NCI-H1417 treated with DMSO at 0.1 percent for 48 hours (cell line): ENCODE measurements around the gene PRDM16.

Source experiments
- DNase-seq: peaks from one replicate; lab custom pipeline; 2025; lab: John Stamatoyannopoulos, UW

PRDM16 gene

DNA sequence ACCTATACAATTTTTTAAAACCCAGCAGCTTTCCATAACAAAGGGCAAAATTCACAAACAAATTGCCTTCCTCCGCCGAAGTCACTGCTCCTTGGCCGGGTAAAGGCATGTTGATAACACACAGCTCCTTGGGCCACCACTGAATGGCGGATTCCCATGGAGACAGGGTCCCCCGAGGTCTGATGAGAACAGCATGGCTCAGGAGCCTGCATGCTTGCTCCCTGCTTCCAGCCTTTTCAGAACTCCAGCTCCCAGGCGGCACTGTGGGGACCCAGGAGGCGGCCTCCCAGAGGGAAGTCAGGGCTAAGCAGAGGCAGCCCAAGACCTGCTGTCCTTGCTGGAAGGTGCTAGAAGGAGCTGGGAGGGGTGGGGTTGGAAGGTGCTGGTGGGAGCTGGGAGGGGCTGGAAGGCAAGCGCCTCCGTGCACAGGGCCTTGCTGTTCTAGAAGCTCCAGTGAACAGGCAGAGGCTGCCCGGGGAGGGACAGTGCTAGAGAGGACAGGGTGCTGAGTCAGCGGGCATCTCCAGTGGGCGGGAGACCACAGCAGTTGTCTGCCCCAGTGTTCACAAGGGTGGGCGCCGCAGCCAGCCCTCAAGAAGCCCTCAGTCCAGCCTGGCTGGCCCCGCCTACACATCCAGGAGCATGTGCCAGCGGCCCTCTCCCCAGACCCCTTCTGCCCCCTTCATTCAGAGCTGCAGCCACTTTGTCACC is 35.1 kb downstream of the PRDM16 start:
- no peak for DNase-seq

DNA sequence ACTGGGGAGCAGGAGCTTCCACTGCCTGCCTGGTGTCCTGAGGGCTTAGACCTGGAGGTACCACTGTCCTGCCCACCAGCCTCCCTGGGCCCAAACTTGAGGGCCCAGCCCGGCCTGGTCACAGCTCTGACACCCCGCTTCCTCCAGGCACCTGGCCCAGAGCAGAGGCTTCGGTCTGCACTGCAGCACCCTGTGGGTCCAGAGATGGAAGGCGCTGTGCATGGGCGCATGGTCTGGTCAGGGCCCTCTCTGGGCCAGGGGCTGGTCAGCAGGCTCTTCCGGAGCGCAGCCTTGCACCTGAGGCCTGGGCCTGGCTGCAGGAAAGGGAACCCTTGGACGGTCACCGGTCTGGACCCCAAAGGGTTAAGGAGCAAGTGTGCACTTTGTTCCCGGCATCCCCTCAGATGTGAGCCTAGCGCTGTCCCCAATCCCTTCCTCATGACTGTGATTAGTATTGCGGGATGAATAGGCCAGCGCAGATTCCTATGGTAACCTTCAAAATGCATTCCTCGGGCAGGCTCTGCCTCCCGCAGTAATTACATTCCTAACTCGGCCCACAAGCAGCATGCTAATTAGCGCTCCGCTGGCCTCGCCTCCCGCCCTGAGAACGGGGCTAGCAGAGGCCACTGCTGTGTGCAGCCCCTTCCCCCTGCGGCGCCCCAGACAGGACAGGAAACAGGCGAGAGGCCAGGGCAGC is 36.3 kb downstream of the PRDM16 start:
- DNase-seq = no peak

- no peak for DNase-seq
Observed at GRCh38 chr1:3106216-3106615, 37.2 kb downstream of the PRDM16 start.

DNA sequence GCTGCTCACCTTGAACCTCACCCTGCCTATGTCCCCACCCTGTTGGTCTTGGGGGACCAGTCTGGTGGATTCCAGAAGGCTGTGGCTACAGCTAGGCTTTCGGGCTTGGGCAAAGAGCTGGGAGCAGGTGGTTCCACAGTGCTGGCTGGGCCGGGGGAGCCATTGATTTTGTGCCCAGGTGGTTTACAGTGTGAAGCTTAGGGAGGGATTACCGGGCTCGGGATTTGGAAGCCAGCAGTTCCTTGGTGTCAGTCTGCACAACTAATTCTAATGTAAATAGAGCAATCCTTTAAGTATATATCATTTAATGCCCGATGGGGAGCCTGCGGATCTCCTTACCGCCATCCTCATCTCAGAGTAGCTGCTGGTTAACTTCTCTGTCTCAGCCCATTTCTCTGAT is 38.2 kb downstream of the PRDM16 start:
- DNase-seq = no peak

GRCh38 chr1:3109355-3109754 is 40.4 kb downstream of the PRDM16 start:
- no peak for DNase-seq

DNA sequence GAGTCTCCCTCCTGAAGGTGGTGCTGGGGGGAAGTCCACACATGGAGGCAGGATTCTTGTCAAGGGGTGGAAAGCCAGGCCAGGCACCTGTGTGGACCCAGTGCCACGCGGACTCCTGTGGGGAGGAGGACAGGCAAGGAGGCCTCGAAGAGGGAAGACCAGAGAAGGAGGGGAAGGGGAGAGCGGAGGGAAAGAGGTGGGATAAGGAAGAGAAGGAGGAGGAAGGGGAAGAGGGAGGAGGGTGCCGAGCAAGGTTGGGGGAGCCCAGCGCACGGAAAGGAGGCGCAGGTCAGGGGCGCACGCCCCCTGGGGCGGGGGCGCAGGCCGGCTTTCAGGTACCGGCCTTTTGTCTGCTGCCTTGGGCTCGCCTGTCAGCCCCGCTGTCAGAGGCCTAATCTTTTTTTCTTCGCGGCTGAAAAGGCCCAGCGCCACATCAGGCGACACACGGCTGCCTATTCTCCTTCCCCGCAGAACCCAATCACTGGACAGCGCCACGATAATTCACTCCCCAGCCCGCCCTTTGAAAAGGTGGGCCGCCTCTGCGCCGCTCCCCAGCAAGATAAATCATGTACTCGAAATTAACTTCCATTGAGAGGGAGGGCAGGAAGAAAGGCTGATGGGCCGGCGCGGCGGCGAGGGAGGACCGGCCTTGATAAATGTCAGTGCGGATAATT is 42.5 kb downstream of the PRDM16 start:
- DNase-seq = no peak

DNA sequence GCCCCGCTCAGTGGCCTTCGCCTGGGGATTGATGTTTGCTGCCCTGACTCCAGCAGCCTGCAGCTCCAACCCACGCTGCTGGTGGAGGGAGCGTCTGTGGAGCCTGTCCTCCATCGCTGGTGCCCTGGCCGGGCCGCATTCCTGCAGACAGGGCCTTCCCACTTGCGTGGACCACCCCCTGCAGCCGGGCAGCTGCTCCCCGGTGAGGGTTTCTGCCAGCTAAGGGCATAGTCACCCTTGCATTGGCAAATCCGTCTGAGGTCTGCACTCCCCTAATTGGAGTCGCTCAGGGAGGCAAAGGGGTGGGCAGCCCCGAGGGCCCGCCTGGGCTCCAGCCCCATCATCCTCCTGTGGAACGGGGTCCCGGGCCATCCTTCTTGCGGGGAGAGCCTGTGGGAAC is 43.5 kb downstream of the PRDM16 start:
- DNase-seq = no peak

DNA sequence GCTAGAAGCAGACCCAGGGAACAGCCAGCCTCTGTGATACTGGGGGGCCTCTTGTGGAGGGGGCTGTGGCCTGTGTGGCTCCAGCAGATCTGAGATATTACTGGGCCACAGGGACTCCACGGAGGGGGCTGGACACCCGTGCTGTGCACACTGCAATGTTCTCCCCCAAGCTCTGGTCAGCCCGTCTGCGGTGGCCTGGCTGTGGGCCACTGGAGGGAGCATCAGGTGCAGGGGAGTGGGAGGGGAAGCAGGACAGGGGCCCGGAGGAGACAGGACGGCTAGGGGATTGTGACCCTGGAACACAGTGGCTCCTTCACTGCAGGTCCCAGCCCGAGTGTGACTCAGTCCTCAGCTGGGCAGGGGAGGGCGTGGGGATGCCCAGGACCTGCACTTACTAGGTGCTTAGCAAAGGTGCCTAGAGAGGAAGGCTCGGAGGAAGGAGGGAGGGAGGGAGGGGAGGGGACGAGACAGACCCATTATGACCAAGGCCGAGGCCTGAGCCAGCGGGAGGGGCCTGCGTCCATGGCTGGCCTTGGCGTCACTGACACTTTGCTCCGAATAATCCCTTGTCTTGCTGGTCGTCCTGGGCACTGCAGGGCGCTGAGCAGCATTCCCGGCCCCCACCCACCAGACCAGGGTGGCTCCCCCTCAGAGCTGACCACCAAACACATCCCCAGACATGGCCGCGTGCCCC is 44.2 kb downstream of the PRDM16 start:
- no peak for DNase-seq

DNA sequence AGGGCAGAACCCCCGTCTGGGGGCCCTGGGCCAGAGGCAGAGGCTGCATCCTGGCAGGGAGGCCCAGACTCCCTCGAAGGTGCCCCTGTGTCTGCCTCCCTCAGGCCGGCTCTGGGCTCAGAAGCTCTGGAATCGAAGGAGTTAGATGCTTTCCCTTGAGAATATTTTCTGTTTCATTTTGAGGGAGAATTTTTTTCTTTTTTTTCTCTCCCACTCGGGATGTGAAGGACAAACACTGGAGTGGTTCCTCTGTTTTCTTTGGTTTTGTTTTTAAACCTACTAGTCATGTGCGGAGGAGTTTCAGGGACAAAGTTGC is 44.7 kb downstream of the PRDM16 start:
- DNase-seq = no peak

GRCh38 chr1:3114131-3114744 is 45.2 kb downstream of the PRDM16 start:
- DNase-seq = no peak

GRCh38 chr1:3114846-3115245 is 45.8 kb downstream of the PRDM16 start:
- no peak for DNase-seq

GRCh38 chr1:3115275-3116149 is 46.5 kb downstream of the PRDM16 start:
- no peak for DNase-seq

DNA sequence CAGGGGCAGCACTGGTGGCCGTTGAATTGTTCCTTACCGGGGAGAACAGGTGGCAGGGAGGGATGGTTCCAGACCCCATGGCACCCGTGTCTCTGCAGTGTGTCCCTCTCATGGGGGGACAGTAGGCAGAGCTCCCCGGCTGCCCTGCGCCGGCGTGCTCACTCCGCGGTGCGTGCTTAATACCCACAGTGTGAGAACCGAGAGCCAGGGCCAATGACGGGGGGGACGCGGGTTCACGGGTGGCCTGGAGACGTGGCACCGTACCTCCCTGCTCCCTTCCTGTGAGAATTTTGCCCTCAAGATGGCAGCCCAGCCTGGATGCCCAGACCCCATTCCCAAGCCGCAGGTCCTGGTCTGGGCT is 47.1 kb downstream of the PRDM16 start:
- DNase-seq = no peak

DNA sequence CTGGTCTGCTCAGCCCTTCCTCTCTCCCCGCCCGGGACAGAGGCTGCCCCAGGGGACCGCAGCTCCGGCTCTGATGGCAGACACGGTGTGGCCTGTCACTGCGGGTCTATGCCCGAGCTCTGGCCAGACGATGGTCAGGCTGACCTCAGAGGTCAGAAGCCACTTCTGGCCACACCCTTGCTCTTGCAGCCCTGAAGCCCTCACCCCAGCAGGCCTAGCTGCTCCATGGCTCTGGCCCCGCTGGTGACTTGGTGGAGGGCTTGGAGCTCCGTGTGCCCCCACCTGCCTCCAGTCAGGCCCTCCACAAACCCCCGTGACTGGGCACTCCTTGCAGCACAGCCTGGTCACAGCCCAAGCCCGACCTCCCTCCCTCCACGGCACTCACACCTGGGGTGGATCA is 47.6 kb downstream of the PRDM16 start:
- no peak for DNase-seq

DNA sequence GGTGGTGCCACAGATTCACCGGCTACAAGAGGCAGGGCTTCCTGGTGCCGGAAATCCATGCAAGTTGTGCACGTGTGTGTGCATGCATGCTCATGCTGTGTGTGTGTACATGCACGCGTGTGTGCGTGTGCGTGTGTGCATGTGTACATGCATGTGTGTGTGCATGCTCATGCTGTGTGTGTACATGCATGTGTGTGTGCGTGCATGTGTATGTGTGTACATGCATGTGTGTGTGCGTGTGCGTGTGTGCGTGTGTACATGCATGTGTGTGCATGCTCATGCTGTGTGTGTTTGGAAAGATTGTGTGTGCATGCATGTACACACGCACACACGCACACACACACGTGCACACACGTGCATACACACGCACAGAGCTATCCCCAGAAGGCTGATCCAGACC is 48.9 kb downstream of the PRDM16 start:
- no peak for DNase-seq

DNA sequence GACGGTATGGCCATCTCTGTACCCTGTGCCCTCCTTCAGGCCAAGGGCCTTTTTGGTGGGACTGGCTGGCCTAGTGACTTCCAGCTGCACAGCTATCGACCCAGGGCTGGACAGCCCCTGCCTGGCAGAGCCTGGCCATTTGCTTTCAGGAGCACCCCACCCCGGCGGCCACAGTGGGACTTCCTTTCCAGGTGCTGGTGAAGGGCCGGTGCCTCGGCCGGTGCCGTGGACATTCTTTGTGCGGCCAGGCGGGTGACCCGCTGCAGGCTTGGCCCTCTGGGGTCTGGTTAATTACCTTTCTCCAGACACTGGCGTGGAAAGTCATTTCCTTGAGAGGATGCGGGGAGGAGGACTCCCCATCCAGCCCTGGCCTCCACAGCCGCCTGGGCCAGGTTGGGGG is 50.1 kb downstream of the PRDM16 start:
- DNase-seq = no peak

GRCh38 chr1:3119725-3120124 is 50.7 kb downstream of the PRDM16 start:
- no peak for DNase-seq

DNA sequence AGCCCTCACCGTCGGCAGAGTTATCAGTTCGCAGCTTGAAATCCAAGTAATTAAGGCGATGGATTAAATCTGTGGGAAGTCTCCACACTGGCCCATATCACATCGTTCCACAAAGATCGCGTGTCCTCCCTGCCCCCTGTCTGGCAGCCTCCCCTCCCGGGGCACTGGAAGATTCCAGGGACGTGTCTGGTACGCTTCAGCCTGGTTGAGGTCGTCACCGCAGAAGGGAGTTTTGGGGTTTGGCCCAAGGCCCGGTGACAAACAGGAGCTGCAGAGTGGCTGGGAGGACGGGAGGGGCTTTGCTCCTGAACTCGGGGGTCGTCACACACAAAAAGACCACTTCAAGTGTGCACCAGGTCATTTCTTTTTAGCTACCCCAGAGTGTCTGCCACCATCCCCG is 51.1 kb downstream of the PRDM16 start:
- no peak for DNase-seq

GRCh38 chr1:3120994-3121393 is 52.0 kb downstream of the PRDM16 start:
- DNase-seq = no peak

- DNase-seq = no peak
Observed at GRCh38 chr1:3121401-3122210, 52.6 kb downstream of the PRDM16 start.

- DNase-seq = no peak
Observed at GRCh38 chr1:3122311-3122710, 53.3 kb downstream of the PRDM16 start.
